GM12801 (cell line): Measurements from ENCODE around the gene GREB1L.

Experiments
- TF ChIP-seq, protein P1 (sequence below): IDR thresholded peaks from one replicate; pipeline ENCODE4 v1.5.1; 2011; ENCODE audit warnings: control low read depth; ENCODE audit not compliant: insufficient read length; ENCODE audit errors: extremely low read depth

GREB1L gene

GRCh38 chr18:21277578-21277977, 35.5 kb downstream of the GREB1L start:
- TF ChIP-seq, protein P1, sequence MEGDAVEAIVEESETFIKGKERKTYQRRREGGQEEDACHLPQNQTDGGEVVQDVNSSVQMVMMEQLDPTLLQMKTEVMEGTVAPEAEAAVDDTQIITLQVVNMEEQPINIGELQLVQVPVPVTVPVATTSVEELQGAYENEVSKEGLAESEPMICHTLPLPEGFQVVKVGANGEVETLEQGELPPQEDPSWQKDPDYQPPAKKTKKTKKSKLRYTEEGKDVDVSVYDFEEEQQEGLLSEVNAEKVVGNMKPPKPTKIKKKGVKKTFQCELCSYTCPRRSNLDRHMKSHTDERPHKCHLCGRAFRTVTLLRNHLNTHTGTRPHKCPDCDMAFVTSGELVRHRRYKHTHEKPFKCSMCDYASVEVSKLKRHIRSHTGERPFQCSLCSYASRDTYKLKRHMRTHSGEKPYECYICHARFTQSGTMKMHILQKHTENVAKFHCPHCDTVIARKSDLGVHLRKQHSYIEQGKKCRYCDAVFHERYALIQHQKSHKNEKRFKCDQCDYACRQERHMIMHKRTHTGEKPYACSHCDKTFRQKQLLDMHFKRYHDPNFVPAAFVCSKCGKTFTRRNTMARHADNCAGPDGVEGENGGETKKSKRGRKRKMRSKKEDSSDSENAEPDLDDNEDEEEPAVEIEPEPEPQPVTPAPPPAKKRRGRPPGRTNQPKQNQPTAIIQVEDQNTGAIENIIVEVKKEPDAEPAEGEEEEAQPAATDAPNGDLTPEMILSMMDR: no peak

DNA sequence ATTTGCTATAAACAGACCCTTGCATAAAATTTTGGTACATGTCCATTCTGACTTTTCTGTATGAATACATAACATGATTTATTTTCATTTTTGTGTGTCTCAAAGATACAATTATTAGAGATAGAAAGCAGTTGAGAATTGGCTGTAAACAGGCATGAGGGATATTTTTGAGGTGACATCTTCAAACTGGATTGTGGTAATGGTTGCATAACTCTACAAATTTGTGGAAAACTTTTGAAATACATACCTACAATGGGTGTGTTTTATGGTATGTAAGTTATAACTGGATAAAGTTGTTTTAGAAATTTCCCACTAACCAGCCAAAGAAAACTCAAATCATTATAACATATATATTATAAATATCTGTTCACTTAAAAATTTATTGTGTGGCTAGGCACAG, 39.6 kb downstream of the GREB1L start:
- TF ChIP-seq, protein P1: no peak

- TF ChIP-seq, protein P1: no peak
These were observed 42.5 kb downstream of the GREB1L start for GRCh38 chr18:21284540-21284939.

DNA sequence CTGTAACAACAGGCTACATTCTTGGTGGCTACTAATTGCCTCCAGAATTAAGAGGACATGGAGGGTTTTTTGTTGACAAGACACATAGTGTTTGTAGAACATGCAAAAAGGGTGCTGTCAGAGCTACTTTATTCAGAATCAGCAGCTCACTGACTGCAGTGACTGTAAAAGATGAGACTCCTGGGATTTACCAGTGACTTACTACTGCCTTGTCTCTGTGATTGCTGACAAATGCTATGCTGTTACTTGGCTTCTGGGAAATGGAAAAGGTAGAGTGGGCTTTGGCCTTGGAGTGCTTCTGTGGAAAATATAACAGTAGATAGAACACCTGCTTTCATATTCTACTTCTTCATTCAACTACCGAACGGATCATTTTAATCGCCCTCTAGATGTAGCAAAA, 47.8 kb downstream of the GREB1L start:
- TF ChIP-seq, protein P1: no peak

- TF ChIP-seq, protein P1: no peak
These were observed 49.1 kb downstream of the GREB1L start for GRCh38 chr18:21291106-21291505.

- TF ChIP-seq, protein P1: no peak
These were observed 51.4 kb downstream of the GREB1L start for GRCh38 chr18:21293479-21293878.

DNA sequence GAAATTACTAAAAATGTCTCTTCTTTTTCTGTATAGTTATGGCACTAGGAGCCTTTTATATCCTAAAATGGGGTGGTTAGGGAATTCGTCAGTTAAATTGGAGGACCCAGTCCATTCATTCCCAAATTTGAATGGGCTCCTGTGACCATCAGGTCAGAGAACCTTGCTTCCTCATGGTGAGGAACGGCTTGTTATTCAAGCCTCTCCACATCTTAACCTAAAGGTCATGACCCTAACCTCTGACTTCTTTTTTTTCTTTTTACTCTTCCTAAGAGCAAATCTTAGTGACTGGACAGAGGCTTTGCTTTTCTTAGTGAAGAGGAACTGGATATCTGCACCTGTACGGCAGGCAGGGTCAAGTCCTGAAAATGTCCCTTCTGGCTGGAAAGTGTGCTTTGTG, 53.1 kb downstream of the GREB1L start:
- TF ChIP-seq, protein P1: no peak

DNA sequence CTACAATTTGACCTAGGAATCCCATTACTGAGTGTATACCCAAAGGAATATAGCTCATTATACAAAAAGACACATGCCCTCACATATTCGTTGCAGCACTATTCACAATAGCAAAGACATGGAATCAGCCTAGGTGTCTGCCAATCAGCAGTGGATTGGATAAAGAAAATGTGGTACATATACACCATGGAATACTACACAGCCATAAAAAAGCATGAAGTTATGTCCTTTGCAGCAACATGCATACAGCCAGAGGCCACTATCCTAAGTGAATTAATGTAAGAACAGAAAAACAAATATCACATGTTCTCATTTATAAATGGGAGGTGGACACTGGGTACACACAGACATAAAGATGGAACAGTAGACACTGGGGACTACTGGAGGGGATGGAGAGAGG, 54.0 kb downstream of the GREB1L start:
- TF ChIP-seq, protein P1: no peak
